ENCODE results near the gene BOK.

Gene BOK, protein sequence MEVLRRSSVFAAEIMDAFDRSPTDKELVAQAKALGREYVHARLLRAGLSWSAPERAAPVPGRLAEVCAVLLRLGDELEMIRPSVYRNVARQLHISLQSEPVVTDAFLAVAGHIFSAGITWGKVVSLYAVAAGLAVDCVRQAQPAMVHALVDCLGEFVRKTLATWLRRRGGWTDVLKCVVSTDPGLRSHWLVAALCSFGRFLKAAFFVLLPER

DNA sequence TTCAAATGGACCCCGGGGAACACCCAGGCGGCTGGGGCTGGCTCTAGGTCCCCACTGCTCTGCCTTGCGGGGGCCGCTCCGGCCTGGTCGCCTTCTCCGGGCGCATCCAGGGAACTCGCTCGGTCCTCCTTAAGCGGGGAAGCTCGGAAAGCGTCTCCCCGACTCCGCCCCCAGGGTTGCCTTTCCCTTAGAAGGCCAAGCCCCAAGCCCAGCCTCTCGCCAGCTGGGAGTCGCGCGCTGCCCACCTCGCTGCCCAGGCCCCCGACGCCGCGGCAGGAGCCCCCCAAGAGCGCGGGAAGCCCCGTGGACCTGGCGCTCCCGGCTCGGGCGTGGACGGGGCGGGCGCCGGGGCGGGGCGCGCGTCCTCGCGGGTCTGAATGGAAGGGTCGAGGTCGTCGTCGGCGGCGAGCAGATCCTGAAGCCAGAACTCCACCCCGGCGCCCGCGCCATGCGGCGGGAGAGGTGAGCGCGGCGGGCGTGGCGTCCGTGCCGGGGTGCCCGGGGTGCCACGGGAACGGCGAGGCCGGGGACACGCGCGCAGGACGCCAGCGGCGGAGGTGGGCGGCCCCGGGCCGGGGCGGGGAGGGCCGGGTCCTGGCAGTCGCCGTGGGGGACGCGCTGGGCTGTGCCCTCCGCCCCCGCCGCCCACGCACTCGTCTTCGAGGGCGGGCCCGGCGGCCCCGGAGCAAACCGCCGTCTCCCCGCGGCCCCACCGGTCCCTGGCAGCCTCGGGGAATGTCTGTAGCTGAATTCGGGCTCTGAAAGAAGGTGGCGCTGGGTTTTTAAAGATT lies at the start of gene BOK:
Gene BOK, plus strand, starts transcription at position 214 of the 791 bp plus-strand sequence. CDS start 739 bp downstream, outside the sequence.
- H3K27me3 ChIP-seq (ENCODE audit: insufficient read depth, insufficient read length), result peaks cover 26% of the 10 kb centered on the region
- H3K36me3 ChIP-seq (ENCODE audit: insufficient read depth, insufficient read length, low read length), result peaks cover 26% of the 10 kb centered on the region
- H3K4me1 ChIP-seq (ENCODE audit: insufficient read depth, insufficient read length), result peaks cover 22% of the 10 kb centered on the region
- TF ChIP-seq SUZ12 (IDR thresholded peaks at IDR 0.05; ENCODE audit: extremely low read depth, insufficient read depth, insufficient read length) (no peak), ZNF274 (IDR thresholded peaks at IDR 0.05; ENCODE audit: low read depth, low read length) (no peak), YY1 (IDR thresholded peaks at IDR 0.05; ENCODE audit: insufficient read depth, insufficient read length) (no peak)
- peaks cover 12% of the 10 kb centered on the region for H3K9me3 ChIP-seq (ENCODE audit: insufficient read depth, low read length)
- peak within 1 kb of the TSS; percentile 88 for H3K9ac ChIP-seq (ENCODE audit: insufficient read length, low read depth)
- peak; percentile 61 for DNase-seq (ENCODE audit: low read depth, low spot score)
- peak within 1 kb of the TSS; percentile 65 for H3K4me3 ChIP-seq (ENCODE audit: insufficient read length, low read depth)

- no peak for DNase-seq (ENCODE audit: low read depth, low spot score)
- Histone ChIP-seq H3K9ac (ENCODE audit: insufficient read length, low read depth) (peak overlapping the region; percentile 58), H3K4me3 (ENCODE audit: insufficient read length, low read depth) (peak overlapping the region; percentile 96), H3K9me3 (ENCODE audit: insufficient read depth, low read length) (no peaks in the 10 kb centered on the region), H3K36me3 (ENCODE audit: insufficient read depth, insufficient read length, low read length) (peaks cover 32% of the 10 kb centered on the region), H3K4me1 (ENCODE audit: insufficient read depth, insufficient read length) (peaks cover 19% of the 10 kb centered on the region), H3K27me3 (ENCODE audit: insufficient read depth, insufficient read length) (peaks cover 3% of the 10 kb centered on the region)
- TF ChIP-seq YY1 (IDR thresholded peaks at IDR 0.05; ENCODE audit: insufficient read depth, insufficient read length), result no peak
- no peak for TF ChIP-seq ZNF274 (IDR thresholded peaks at IDR 0.05; ENCODE audit: low read depth, low read length)
- TF ChIP-seq SUZ12 (IDR thresholded peaks at IDR 0.05; ENCODE audit: extremely low read depth, insufficient read depth, insufficient read length), result no peak
These were observed 49.3 kb upstream of the BOK start for GRCh38 chr2:241509155-241509784.

DNA sequence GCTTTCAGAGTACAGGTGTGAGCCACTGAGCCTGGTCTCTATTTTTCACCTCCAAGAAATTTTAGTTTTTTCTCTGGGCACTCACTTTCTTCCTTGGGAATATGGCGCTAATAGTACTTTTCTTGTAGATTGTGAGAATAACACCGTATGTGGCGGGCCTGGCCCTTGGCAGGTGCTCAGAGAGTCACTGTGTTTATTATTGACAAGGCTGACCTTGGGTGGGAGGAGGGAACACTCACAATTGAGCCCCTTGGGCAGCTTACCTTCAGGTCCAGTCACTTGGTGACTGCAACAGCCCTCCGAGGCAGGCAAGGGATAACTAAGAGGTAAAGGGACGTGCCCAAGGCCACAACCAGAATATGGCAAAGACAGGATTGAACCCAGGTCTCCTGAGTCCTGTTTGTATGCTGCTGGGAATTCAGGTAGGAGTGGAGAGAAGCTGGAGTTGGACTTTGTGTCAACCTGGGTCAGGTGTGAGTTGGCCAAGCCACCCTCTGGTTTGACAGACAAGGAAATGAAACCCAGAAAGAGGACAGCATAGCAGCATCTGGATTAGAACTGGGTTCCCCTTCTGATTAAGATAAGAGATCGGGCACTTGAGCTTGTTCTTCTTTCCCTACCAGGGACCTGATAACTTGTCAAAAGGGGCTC lies 47.3 kb upstream of the BOK start:
- H3K4me3 ChIP-seq (ENCODE audit: insufficient read length, low read depth), result no peak overlapping the region
- H3K36me3 ChIP-seq (ENCODE audit: insufficient read depth, insufficient read length, low read length), result peaks cover 15% of the 10 kb centered on the region
- H3K27me3 ChIP-seq (ENCODE audit: insufficient read depth, insufficient read length), result peaks cover 3% of the 10 kb centered on the region
- no peaks in the 10 kb centered on the region for H3K9me3 ChIP-seq (ENCODE audit: insufficient read depth, low read length)
- no peak for DNase-seq (ENCODE audit: low read depth, low spot score)
- peaks cover 5% of the 10 kb centered on the region for H3K4me1 ChIP-seq (ENCODE audit: insufficient read depth, insufficient read length)
- no peak overlapping the region for H3K9ac ChIP-seq (ENCODE audit: insufficient read length, low read depth)
- TF ChIP-seq SUZ12 (IDR thresholded peaks at IDR 0.05; ENCODE audit: extremely low read depth, insufficient read depth, insufficient read length) (no peak), YY1 (IDR thresholded peaks at IDR 0.05; ENCODE audit: insufficient read depth, insufficient read length) (no peak)

- Histone ChIP-seq H3K9ac (ENCODE audit: insufficient read length, low read depth) (no peak overlapping the region), H3K9me3 (ENCODE audit: insufficient read depth, low read length) (no peaks in the 10 kb centered on the region), H3K4me1 (ENCODE audit: insufficient read depth, insufficient read length) (no peaks in the 10 kb centered on the region), H3K36me3 (ENCODE audit: insufficient read depth, insufficient read length, low read length) (peaks cover 5% of the 10 kb centered on the region), H3K4me3 (ENCODE audit: insufficient read length, low read depth) (no peak overlapping the region), H3K27me3 (ENCODE audit: insufficient read depth, insufficient read length) (peaks cover under 1% of the 10 kb centered on the region)
- TF ChIP-seq YY1 (IDR thresholded peaks at IDR 0.05; ENCODE audit: insufficient read depth, insufficient read length) (no peak), ZNF274 (IDR thresholded peaks at IDR 0.05; ENCODE audit: low read depth, low read length) (no peak), SUZ12 (IDR thresholded peaks at IDR 0.05; ENCODE audit: extremely low read depth, insufficient read depth, insufficient read length) (no peak)
- DNase-seq (ENCODE audit: low read depth, low spot score), result no peak
These were observed 44.0 kb upstream of the BOK start for GRCh38 chr2:241514553-241514952.

GRCh38 chr2:241514986-241515737 lies 43.4 kb upstream of the BOK start:
- Histone ChIP-seq H3K9ac (ENCODE audit: insufficient read length, low read depth) (no peak overlapping the region), H3K4me3 (ENCODE audit: insufficient read length, low read depth) (no peak overlapping the region), H3K4me1 (ENCODE audit: insufficient read depth, insufficient read length) (no peaks in the 10 kb centered on the region), H3K27me3 (ENCODE audit: insufficient read depth, insufficient read length) (no peaks in the 10 kb centered on the region), H3K36me3 (ENCODE audit: insufficient read depth, insufficient read length, low read length) (peaks cover 5% of the 10 kb centered on the region), H3K9me3 (ENCODE audit: insufficient read depth, low read length) (no peaks in the 10 kb centered on the region)
- DNase-seq (ENCODE audit: low read depth, low spot score), result no peak
- TF ChIP-seq SUZ12 (IDR thresholded peaks at IDR 0.05; ENCODE audit: extremely low read depth, insufficient read depth, insufficient read length) (no peak), ZNF274 (IDR thresholded peaks at IDR 0.05; ENCODE audit: low read depth, low read length) (no peak), YY1 (IDR thresholded peaks at IDR 0.05; ENCODE audit: insufficient read depth, insufficient read length) (no peak)

DNA sequence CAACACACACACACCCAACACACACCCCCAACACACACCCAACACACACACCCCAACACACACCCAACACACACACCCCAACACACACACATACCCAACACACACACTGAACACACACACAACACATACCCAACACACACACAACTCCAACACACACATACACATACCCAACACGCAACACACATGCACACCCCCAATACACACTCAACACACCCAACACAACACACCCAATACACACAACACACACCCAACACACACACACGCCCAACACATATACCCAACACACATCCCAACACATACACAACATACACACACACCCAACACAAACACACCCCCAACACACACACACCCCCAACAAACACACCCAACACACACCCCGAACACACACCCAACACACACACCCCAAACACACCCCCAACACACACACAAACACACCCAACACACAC lies 42.0 kb upstream of the BOK start:
- Histone ChIP-seq H3K9me3 (ENCODE audit: insufficient read depth, low read length) (no peaks in the 10 kb centered on the region), H3K9ac (ENCODE audit: insufficient read length, low read depth) (no peak overlapping the region), H3K4me1 (ENCODE audit: insufficient read depth, insufficient read length) (no peaks in the 10 kb centered on the region), H3K4me3 (ENCODE audit: insufficient read length, low read depth) (no peak overlapping the region), H3K27me3 (ENCODE audit: insufficient read depth, insufficient read length) (no peaks in the 10 kb centered on the region), H3K36me3 (ENCODE audit: insufficient read depth, insufficient read length, low read length) (no peaks in the 10 kb centered on the region)
- no peak for DNase-seq (ENCODE audit: low read depth, low spot score)
- TF ChIP-seq YY1 (IDR thresholded peaks at IDR 0.05; ENCODE audit: insufficient read depth, insufficient read length), result no peak
- no peak for TF ChIP-seq ZNF274 (IDR thresholded peaks at IDR 0.05; ENCODE audit: low read depth, low read length)
- no peak for TF ChIP-seq SUZ12 (IDR thresholded peaks at IDR 0.05; ENCODE audit: extremely low read depth, insufficient read depth, insufficient read length)
